ENCODE measurements around the gene ZNF462.

DNA sequence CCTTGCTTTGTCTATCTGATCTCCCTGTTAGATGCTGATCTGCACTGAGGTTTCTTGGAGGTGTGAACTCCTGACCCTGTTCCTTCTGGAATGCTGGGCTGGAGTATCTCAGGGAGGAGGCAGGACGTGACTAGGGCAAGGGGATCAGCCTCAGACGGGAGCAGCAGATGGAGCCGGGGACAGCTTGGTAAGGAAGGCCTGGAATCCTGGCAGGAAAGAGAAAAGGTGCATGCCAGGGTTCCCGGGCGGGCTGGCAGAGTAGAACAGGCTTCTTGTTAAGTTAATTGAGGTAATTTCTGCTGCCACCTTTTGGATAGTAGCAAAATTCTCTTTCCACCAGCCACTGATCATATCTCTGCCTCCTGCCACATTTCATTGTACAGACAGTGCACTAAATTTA lies 180.9 kb downstream of the ZNF462 start:
- TF ChIP-seq, protein P1, sequence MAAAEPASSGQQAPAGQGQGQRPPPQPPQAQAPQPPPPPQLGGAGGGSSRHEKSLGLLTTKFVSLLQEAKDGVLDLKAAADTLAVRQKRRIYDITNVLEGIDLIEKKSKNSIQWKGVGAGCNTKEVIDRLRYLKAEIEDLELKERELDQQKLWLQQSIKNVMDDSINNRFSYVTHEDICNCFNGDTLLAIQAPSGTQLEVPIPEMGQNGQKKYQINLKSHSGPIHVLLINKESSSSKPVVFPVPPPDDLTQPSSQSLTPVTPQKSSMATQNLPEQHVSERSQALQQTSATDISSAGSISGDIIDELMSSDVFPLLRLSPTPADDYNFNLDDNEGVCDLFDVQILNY (CRISPR knock-in tag; conservative IDR thresholded peaks at IDR 0.05) = no peak
- no peak for TF ChIP-seq SUZ12 (IDR thresholded peaks at IDR 0.05; ENCODE audit: low read depth, low read length)
- no peak for TF ChIP-seq ZSCAN12 (CRISPR knock-in tag; IDR thresholded peaks at IDR 0.05)
